SH-SY5Y (cell line): ENCODE measurements around the gene XG.

Source experiments
- GATA2 ChIP-seq: IDR thresholded peaks from 2 replicates; pipeline ENCODE4 v1.6.1; 2011; ENCODE audit warnings: mild to moderate bottlenecking, low read depth, low read length
- GATA3 ChIP-seq: IDR thresholded peaks from 2 replicates; pipeline ENCODE4 v1.6.1; 2011; ENCODE audit warnings: low read depth, mild to moderate bottlenecking, low read length, moderate library complexity

XG gene

DNA sequence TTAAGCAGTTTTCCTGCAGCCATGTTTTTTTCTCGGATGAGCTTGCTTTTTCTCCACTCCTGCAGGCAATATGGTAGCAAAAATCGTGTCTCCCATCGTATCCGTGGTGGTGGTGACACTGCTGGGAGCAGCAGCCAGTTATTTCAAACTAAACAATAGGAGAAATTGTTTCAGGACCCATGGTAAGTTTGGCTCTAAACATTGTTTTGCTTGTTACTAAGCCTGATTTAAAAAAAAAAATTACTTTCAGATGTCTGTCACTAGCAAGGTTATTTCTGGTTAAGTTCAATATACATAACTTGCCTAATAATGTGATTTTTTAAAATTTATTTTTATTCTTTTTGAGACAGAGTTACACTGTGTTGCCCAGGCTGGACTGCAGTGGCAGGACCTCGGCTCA, 59.4 kb downstream of the XG start:
- TF ChIP-seq GATA3 = no peak
- TF ChIP-seq GATA2 = no peak

DNA sequence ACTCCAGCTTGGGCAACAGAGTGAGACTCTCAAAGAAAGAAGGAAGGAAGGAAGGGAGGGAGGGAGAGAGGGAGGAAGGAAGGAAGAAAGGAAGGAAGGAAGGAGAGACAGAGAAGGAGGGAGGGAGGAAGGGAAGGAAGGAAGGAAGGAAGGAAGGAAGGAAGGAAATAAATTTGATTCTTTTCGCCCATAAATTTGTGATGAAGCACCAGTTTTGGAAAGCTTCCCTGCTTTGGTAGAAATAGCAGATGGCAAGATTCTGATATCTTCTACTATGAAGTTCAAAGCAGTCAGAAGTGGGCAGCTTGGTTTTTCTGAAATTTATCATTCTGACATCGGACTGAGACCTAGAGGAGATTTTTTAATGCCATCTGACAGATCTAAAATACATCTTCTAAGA, 65.2 kb downstream of the XG start:
- no peak for TF ChIP-seq GATA3

DNA sequence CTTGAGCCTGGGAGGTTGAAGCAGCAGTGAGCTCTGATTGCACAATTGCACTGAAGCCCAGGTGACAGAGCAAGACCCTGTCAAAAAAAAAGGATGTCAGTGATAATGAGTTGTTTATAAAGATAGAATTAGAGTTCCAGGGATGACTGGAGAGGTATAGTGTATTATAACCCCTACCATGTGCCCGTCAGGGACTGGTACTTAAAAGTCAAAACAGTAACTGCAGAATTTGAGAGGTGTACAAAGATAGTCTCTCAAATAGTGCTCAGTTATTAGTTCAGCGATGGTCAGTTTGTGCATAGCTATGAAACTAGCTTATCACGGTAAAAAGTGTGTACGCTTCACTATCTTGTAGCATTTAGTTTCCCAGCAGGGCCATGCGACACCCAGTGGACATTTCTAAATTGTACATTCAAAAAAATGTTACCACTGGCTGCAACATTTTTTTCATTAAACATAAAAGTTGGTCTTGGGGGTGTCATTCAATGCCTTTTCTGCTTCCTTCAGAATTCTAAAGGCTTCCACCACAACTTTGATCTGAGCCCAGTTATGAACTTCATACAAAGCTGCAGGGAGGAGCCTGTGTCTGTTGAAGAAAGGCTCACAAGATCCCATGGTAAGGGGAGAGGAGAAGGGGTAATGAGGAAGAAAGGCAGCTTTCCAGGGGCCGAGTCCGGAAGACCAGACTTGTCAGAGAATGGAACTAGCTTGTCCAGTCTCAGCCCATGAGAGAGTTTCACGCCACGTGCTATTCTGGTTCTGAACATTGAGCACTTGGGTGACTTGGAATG, 67.7 kb downstream of the XG start:
- TF ChIP-seq GATA2 = no peak
- no peak for TF ChIP-seq GATA3

DNA sequence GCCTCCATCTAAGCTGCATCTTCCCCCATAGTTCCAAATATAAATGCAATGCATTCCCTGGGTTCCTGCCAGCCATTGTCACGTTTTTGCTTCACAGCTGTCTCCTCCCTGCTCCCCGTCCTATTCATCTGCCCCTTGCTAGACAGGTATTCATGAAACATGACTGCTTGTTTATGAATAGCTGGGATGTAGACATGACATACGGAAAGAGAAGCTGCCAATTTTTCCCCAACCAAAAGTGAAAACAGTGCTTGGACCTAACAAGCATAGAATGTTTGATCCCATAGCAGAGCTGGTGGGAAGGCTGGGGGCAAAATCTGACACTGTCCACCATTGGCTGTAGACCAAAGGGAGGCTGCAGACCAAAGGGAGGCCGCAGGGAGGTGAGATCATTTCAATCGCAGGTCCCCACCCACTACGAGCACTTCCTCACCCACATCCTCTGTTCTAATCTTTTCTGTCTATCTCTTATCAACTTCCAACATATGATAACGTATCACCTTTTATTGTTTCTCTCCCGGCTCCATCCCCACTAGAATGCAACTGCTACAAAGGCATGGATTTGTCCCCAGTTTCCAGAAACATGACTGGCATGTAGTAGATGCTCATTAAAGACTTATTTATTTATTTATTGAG, 68.4 kb downstream of the XG start:
- TF ChIP-seq GATA3 = no peak
- TF ChIP-seq GATA2 = no peak

DNA sequence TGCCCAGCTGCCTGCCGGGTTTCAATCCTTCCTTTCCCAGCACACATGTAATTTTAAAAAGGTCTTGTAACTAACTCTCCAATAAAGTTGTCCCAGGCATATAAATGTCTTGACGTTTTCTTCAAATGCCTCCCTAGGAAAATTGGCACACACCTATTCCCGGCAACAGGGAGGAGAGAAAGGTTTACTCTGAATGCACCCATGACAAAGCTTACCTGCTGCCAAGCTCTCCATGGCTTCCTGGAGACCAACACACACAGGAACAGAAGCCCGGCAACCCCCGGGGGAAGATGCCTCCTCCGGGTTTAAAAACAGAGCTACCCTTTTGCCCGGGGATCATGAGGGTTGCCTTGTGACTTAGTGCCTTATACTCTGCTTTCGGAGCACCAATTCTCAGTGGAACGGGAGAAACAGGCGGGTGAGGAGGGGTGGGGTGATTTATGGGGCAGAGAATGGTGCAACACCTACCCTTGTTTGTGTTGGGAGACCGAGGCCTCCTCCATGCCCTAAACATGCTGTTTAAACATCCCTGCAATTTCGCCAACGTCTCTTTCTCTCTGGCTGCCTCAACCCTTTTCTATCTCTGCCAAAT, 72.1 kb downstream of the XG start:
- TF ChIP-seq GATA2 (no peak), GATA3 (no peak)

DNA sequence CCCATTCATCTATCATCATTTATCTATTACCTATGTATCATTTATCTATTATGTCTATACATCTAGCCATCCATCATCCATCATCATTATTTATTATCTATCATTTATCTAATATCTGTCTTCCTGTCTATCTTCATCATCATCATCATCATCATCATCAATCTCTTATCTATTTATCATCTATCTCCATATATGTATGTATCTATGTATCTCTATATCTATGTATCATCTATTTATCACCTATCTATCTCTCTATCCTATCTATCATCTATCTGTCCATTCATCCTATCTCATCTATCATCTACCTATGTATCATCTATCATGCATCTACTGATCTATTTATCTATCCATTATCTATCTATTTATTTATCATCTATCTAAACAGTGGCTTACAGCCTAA, 73.0 kb downstream of the XG start:
- TF ChIP-seq GATA2 = no peak
- TF ChIP-seq GATA3 = no peak

DNA sequence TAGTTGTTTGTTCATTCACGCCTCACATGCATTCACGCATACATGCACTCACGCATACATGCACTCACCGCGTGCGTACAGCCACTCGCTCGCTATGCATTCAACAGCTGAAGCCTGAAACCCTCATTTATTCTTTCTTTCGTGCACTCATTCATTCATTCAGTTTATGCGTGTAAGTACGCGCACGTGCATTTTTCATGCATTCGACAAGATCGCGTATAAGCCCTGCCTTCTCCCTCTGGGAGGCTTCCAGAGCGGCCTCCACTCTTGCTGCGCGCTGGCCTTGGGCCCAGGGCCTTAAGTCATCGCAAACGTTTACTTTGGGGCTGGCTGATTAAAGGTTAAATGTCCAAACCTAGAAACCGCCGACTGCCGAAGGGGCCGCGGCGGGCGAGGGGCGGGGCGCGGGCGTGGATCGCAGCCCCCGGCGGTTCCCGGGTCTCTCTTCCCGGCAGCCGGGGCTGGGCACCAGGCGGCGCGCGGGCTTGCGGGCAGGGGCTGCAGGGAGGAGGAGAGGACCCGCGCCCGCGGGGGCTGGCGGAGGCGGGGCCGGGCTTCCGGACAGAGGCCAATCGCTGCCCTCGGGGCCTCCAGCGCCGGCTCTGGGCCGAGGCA, 76.6 kb downstream of the XG start, which contains the start of gene GYG2:
Gene GYG2, plus strand, starts transcription at position 587 of the 615 bp plus-strand sequence. CDS start 1,259 bp downstream, outside the sequence.
- TF ChIP-seq GATA3 (no peak), GATA2 (no peak)

DNA sequence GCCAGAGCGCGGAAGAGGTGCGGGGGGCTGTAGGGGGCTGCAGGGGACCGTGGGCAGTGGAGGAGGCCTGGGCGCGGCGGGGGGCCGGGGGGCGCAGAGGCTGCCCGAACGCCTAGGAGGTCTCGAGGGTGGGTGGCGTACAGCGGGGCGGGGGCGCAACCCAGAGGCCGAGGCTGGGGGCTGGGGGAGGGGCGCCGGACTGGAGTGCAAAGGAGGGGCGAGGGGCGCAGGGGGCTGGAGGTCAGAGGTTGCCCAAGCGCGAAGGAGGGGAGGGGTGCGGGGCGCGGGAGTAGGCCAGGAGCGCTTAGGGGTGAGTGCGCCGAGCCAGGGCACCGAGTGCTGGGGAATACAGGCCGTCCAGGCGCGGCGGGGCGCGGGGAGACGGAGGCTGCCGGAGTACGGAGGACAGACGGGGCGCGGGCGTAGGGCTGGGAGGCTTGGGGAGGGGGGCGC, 77.1 kb downstream of the XG start:
- TF ChIP-seq GATA2 (no peak), GATA3 (no peak)

DNA sequence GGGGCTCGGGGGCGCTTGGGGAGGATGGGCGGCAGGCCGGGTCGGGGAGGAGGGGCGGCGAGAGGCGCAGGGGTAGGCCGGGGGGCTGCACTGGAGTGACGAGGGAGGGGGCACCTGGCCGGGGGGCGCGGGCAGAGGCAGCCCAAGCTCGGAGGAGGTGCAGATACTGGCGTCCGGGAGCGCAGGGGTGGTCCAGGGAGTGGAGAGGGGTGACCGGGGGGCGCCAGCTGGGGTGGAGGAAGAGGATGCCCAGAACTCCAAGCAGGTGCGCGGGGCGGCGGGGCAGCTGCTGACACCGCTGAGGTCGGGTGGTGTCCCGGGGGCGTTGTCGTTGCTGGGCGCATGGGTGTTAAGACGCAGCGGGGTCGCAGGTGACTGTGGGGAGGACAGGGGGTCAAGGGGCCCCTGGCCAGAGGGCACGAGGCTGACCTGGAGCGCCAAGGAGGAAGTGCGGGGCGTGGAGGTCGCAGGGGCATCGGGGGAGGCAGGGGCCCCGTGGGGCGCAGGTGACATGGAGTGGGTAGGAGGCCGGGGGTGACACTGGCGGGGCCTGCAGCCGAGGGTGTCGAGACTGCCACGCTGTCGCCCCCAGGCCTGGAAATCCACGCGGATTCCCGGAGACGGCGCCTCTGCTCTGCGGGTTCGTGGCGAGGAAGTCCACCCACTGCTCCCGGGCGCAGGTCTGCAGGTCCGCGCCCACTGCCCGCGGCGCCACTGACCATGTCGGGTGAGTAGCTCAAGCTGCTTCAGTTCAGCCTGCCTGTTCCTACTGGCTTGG, 77.8 kb downstream of the XG start:
- TF ChIP-seq GATA2 = no peak
- TF ChIP-seq GATA3 = no peak

DNA sequence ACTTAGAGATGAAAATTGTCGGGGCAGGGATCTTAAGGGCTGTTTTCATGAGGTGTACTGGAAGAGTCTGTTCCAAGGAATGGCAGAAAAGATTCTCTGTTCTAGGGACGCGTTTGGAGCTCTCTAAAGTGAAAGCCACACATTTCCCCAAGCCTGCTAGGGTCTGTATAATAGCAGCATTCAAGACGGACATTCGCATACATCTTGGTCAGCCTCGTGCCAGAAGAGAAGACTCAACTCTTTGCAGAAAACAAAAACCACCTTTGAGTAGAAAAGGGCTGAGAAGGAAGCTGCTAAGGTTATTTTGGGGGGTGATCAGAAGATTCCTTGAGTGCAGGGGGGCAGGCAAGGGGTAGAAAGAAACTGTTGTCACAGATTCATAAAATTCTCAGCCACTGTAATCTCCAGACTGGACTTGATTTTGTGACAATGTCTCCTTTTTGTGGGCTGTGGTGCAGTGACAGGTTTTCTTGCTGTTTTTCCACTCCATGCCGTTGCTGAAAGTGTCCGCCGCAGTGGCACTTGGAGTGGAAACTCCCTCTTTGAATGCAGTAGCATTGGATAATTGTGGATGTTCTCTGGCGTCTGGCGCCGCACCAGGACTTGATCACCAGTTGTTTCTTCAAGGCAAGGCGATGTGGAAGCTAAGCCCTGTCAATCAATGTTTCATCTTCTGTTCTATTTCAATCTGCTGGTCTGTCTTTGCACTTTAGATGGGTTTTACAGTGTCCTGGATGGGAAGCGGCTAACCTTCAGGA, 79.8 kb downstream of the XG start:
- TF ChIP-seq GATA3 = no peak

DNA sequence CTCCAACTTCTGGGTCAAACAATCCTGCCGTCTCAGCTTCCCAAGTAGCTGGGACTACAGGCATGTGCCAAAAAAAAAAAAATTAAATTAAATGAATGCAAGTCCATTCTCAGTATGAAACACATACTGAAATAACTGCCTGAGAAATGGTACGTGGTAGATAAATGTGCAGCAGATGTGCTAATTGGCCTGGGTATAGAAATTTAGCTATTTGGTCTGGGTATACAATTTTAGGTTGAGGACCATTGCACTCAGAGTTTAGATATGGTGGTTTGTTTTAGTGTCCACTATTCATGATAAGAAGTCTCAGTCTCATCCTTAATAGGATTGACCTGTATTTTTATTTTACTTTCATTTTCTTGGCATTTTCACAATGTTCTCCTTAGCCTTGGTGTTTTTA, 86.1 kb downstream of the XG start:
- TF ChIP-seq GATA3 (no peak), GATA2 (no peak)

DNA sequence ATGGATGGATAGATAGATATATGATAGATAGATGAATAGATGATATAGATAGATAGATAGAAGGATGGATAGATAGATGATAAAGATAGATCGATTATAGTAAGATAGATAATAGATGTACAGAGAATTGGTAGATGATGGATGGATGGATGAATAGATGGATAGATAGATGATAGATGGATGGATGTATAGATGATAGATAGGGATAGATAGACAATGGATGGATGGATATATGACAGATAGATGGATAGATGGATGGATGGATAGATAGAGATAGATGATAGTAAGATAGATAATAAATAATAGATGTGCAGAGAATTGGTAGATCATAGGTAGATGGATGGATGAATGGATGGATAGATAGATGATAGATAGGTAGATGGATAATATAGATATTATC, 89.1 kb downstream of the XG start:
- TF ChIP-seq GATA3 (no peak), GATA2 (no peak)

DNA sequence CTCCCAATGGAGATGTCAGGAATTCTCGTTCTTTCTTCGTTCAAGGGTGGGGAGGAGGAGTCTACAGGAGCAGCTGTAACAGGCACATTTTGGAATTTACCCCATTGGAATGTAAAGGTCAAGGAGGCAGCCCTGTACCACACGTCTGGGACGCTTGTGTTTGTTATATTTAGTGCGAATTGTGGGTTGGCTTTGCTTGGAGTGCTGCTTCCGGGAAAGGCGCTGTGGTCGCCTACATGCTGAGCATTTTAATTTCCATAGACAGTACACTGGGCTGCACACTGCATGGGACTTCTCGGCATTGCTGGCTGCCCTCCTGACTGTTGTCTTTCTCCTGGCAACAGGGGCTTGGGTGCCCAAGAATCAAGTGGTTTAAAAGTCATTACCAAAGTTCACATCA, 89.7 kb downstream of the XG start:
- TF ChIP-seq GATA2 = no peak
- TF ChIP-seq GATA3 = no peak
